ENCODE results near the gene SLC25A14. TPM values are rescaled to one million over a fixed set of nuclear protein-coding genes. Genes with fewer than 3 reads are reported as not detected.
"Not testable (repeated sequence)": the region's sequence is repeated elsewhere in the genome, so short reads cannot be mapped to it uniquely, and the experiment has no call there.

SLC25A14 gene
- total RNA-seq, 1 experiment from 2014 or later = 20.8 TPM

DNA sequence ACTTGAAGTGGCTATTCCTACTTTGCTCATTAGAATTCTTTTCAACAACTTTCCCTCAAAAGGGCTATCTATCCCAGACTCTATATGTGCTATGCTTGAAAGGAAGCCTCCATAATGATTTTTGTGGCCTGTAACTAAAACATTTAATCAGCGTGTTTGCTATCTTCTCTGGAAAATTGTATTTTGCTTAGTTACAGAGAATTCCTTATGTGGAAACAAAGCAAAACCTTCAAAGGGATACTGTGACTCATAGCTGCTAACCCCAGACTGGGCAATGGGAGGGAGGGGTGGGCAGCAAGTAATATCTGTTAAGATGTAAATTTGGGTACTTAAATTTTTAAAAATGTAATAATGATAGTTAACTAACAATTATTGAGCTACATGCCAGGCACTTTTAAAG, 3.7 kb downstream of the SLC25A14 start:
- DNase-seq = no peak
- H3K9me3 ChIP-seq (ENCODE audit: low read length) = no peaks in the 10 kb centered on the region
- no peaks in the 10 kb centered on the region for H3K36me3 ChIP-seq (ENCODE audit: insufficient read depth, low read length)
- no peaks in the 10 kb centered on the region for H3K79me2 ChIP-seq (ENCODE audit: low read length)
- no peak overlapping the region for H3K9ac ChIP-seq (ENCODE audit: low read length)
- H2AFZ ChIP-seq (ENCODE audit: low read length) = no peak overlapping the region
- no peaks in the 10 kb centered on the region for H3K27me3 ChIP-seq (ENCODE audit: low read length)
- no peaks in the 10 kb centered on the region for H3K9me2 ChIP-seq (replicated peaks; ENCODE audit: insufficient read depth, low read length)
- no peaks in the 10 kb centered on the region for H4K20me1 ChIP-seq (ENCODE audit: insufficient read depth, low read depth, low read length)
- no peak overlapping the region for H3K27ac ChIP-seq (ENCODE audit: low read length)
- peaks cover 17% of the 10 kb centered on the region for H3K4me1 ChIP-seq (ENCODE audit: low read length)
- no peak overlapping the region for H3K4me2 ChIP-seq (ENCODE audit: low read depth, low read length, poor library complexity, severe bottlenecking)
- no peak overlapping the region for H3K4me3 ChIP-seq (ENCODE audit: low read length)

DNA sequence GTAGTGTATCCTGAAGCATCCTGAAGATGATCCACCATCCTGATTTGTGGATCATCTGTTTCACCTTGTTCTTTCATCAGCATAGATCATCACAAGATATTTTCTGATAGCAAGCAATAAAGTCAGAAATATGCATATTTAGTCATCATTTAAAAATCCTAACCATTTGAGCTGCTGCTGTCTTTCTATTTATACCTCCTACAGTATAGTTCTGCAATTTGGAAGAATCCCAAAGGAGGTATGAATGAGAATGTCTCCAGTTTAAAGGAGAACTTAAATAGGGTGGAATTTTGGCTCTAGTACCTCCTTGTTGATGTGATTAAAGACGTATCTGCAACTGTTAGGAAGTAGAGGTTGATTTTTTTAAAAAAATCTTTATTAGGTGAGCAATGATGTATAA, 7.6 kb downstream of the SLC25A14 start:
- Histone ChIP-seq H3K9me2 (replicated peaks; ENCODE audit: insufficient read depth, low read length) (no peaks in the 10 kb centered on the region), H3K4me2 (ENCODE audit: low read depth, low read length, poor library complexity, severe bottlenecking) (no peak overlapping the region), H3K9me3 (ENCODE audit: low read length) (no peaks in the 10 kb centered on the region), H3K36me3 (ENCODE audit: insufficient read depth, low read length) (no peaks in the 10 kb centered on the region; the same call in 1 of the 2 replicates), H3K27me3 (ENCODE audit: low read length) (no peaks in the 10 kb centered on the region), H3K9ac (ENCODE audit: low read length) (no peak overlapping the region), H2AFZ (ENCODE audit: low read length) (no peak overlapping the region), H4K20me1 (ENCODE audit: insufficient read depth, low read depth, low read length) (no peaks in the 10 kb centered on the region), H3K4me3 (ENCODE audit: low read length) (no peak overlapping the region), H3K4me1 (ENCODE audit: low read length) (0 out of 2 replicates have a peak, but pooled peaks cover 2% of the 10 kb centered on the region), H3K27ac (ENCODE audit: low read length) (no peak overlapping the region), H3K79me2 (ENCODE audit: low read length) (no peaks in the 10 kb centered on the region)
- DNase-seq = no peak

DNA sequence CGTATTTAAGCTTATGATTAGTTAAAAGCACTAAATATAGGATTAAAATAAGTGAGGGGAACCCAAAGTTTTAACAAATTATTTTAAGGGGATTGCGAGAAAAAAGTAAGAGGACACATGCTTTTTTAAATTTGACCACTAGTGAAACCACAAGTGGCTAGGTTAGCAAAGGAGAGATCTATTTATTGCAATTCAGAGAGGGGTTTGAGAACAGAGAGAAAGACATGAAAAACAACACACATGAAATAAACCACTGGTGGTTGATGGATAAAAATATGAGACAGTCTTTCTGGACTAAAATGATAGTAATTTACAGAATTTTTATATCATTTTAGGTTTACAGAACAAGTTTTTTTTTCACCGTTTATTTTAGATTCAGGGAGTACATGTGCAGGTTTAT, 11.8 kb downstream of the SLC25A14 start:
- no peak for DNase-seq
- Histone ChIP-seq H3K79me2 (ENCODE audit: low read length) (no peaks in the 10 kb centered on the region), H3K4me3 (ENCODE audit: low read length) (no peak overlapping the region), H2AFZ (ENCODE audit: low read length) (no peak overlapping the region), H3K36me3 (ENCODE audit: insufficient read depth, low read length) (no peaks in the 10 kb centered on the region; the same call in 1 of the 2 replicates), H3K4me2 (ENCODE audit: low read depth, low read length, poor library complexity, severe bottlenecking) (no peak overlapping the region), H3K9ac (ENCODE audit: low read length) (no peak overlapping the region), H3K27me3 (ENCODE audit: low read length) (no peaks in the 10 kb centered on the region), H4K20me1 (ENCODE audit: insufficient read depth, low read depth, low read length) (no peaks in the 10 kb centered on the region), H3K4me1 (ENCODE audit: low read length) (no peaks in the 10 kb centered on the region), H3K27ac (ENCODE audit: low read length) (no peak overlapping the region), H3K9me3 (ENCODE audit: low read length) (no peaks in the 10 kb centered on the region), H3K9me2 (replicated peaks; ENCODE audit: insufficient read depth, low read length) (no peaks in the 10 kb centered on the region)

DNA sequence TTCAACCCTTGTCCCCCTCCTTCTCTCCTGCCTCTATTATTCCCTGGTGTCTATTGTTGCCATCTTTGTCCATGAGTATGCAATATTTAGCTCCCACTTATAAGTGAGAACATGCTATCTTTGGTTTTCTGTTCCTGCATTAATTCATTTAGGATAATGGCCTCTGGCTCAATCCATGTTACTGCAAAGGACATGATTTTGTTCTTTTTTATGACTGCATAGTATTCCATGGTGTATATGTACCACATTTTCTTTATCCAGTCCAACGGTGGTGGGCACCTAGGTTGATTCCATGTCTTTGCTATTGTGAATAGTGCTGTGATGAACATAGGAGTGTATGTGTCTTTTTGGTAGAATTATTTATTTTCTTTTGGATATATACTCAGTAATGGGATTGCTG, 12.3 kb downstream of the SLC25A14 start:
- H3K4me3 ChIP-seq (ENCODE audit: low read length); H3K9me3 ChIP-seq (ENCODE audit: low read length); H3K9ac ChIP-seq (ENCODE audit: low read length); H3K27ac ChIP-seq (ENCODE audit: low read length); DNase-seq; H3K9me2 ChIP-seq (replicated peaks; ENCODE audit: insufficient read depth, low read length); H3K27me3 ChIP-seq (ENCODE audit: low read length); H4K20me1 ChIP-seq (ENCODE audit: insufficient read depth, low read depth, low read length); H3K79me2 ChIP-seq (ENCODE audit: low read length); H3K4me2 ChIP-seq (ENCODE audit: low read depth, low read length, poor library complexity, severe bottlenecking); H2AFZ ChIP-seq (ENCODE audit: low read length); H3K36me3 ChIP-seq (ENCODE audit: insufficient read depth, low read length); H3K4me1 ChIP-seq (ENCODE audit: low read length): not testable (repeated sequence)

DNA sequence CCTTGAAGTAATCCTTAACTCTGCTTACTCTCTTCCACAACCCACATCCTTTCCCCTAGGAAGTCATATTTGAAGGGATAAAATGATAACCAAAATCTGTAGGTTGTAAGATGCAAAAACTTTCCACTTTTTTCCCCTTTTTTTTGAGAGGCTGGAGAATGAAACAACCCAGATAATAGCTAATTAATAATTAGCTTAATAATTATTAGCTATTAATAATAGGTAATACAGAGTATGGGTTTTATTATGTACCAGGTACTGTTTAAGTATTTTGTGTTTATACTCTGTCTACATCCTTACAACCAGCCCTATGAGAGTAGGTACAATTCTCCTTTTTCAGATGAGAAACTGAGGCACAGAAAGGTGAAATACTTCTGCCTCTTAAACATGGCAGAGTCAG, 36.4 kb downstream of the SLC25A14 start:
- Histone ChIP-seq H3K9me2 (replicated peaks; ENCODE audit: insufficient read depth, low read length) (no peaks in the 10 kb centered on the region), H3K36me3 (ENCODE audit: insufficient read depth, low read length) (no peaks in the 10 kb centered on the region), H4K20me1 (ENCODE audit: insufficient read depth, low read depth, low read length) (no peaks in the 10 kb centered on the region), H3K4me2 (ENCODE audit: low read depth, low read length, poor library complexity, severe bottlenecking) (no peak overlapping the region), H3K27ac (ENCODE audit: low read length) (no peak overlapping the region), H3K4me3 (ENCODE audit: low read length) (no peak overlapping the region), H3K9ac (ENCODE audit: low read length) (no peak overlapping the region), H3K9me3 (ENCODE audit: low read length) (no peaks in the 10 kb centered on the region), H3K27me3 (ENCODE audit: low read length) (no peaks in the 10 kb centered on the region), H3K4me1 (ENCODE audit: low read length) (no peaks in the 10 kb centered on the region), H2AFZ (ENCODE audit: low read length) (no peak overlapping the region), H3K79me2 (ENCODE audit: low read length) (no peaks in the 10 kb centered on the region)
- DNase-seq = no peak

DNA sequence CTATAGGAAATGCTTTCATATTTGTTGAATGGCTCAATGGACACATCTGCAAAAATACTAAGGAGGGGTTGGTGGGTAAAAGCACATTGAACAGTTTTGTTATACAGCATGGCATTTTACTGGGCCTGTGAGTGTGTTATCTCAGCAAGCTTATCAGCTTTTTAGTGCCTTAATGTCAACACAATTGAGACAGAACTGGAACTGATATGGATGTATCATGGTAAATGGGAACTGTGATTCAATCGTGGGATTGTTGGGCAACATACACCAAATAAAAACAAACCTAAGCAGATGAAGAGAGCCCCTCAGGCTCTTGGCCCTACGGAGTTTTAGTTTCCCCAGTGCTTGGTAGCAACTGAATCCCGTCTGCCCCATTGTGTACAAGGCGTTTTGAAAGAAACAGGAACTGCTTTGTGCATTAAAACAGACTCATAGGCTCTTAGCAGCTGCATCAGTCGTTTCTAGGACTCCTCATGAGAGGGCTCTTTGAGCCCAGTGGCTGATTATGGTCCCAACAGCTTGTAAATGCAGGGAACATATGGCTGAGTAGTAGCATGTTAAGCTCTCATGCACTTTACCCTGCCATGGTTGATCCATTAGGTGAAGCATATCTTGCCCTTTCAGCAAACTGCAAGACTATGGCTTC, 38.4 kb downstream of the SLC25A14 start:
- no peaks in the 10 kb centered on the region for H3K4me1 ChIP-seq (ENCODE audit: low read length)
- no peak overlapping the region for H3K4me2 ChIP-seq (ENCODE audit: low read depth, low read length, poor library complexity, severe bottlenecking)
- no peak overlapping the region for H3K4me3 ChIP-seq (ENCODE audit: low read length)
- no peak overlapping the region for H3K9ac ChIP-seq (ENCODE audit: low read length)
- H3K9me2 ChIP-seq (replicated peaks; ENCODE audit: insufficient read depth, low read length) = no peaks in the 10 kb centered on the region
- no peaks in the 10 kb centered on the region for H3K79me2 ChIP-seq (ENCODE audit: low read length)
- DNase-seq = no peak
- H2AFZ ChIP-seq (ENCODE audit: low read length) = no peak overlapping the region
- H4K20me1 ChIP-seq (ENCODE audit: insufficient read depth, low read depth, low read length) = no peaks in the 10 kb centered on the region
- no peaks in the 10 kb centered on the region for H3K27me3 ChIP-seq (ENCODE audit: low read length)
- H3K27ac ChIP-seq (ENCODE audit: low read length) = no peak overlapping the region
- no peaks in the 10 kb centered on the region for H3K9me3 ChIP-seq (ENCODE audit: low read length)
- no peaks in the 10 kb centered on the region for H3K36me3 ChIP-seq (ENCODE audit: insufficient read depth, low read length)

DNA sequence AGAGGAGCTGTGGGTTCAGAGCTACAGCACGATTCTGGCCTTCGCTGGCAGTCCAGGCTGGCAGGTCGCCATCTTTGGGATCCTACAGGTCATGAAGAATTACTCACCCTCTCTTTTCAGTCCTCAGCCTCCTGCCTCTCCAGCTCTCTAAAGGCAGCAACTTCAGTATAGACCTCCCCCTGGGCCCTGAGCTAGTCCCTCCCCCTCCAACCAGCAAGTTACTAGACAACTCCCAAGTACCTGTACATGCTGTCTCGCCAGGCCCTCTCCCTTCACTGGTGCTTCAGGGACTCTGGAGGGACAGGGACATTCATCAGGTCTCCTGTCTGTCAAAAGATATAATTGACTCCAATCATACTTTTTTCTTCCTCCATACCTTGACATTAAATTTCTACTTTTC, 45.8 kb downstream of the SLC25A14 start, which contains the start of gene GPR119:
TSS of gene GPR119 (minus strand) at position 155 of the 400 bp plus-strand sequence. CDS start 227 bp downstream, outside the sequence.
- Histone ChIP-seq H2AFZ (ENCODE audit: low read length) (no peak within 1 kb of the TSS), H3K4me2 (ENCODE audit: low read depth, low read length, poor library complexity, severe bottlenecking) (no peak within 1 kb of the TSS)

DNA sequence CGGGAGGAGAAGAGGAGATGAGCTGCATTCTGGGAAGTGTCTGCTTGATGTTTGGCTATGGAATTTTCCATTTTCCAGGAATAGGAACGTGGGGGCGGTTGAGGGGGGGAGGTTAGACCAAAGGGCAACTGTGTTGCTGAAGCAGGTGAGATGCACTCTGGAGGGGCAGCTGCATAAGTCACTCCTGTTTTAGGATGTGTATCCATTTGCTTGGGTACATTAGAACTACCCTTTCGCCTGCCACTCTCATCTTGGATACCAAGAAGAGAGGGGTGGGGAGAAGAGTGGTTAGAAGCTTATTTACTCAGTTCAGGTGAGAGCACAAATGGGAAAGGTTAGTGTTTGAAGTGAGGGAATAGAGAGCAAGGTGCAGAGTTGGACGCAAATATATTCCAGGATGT, 46.7 kb downstream of the SLC25A14 start:
- Histone ChIP-seq H4K20me1 (ENCODE audit: insufficient read depth, low read depth, low read length) (no peaks in the 10 kb centered on the region), H3K36me3 (ENCODE audit: insufficient read depth, low read length) (no peaks in the 10 kb centered on the region), H3K79me2 (ENCODE audit: low read length) (no peaks in the 10 kb centered on the region), H2AFZ (ENCODE audit: low read length) (no peak overlapping the region), H3K9ac (ENCODE audit: low read length) (no peak overlapping the region), H3K4me3 (ENCODE audit: low read length) (no peak overlapping the region), H3K4me2 (ENCODE audit: low read depth, low read length, poor library complexity, severe bottlenecking) (no peak overlapping the region), H3K27me3 (ENCODE audit: low read length) (no peaks in the 10 kb centered on the region), H3K4me1 (ENCODE audit: low read length) (no peaks in the 10 kb centered on the region), H3K9me3 (ENCODE audit: low read length) (no peaks in the 10 kb centered on the region), H3K9me2 (replicated peaks; ENCODE audit: insufficient read depth, low read length) (no peaks in the 10 kb centered on the region), H3K27ac (ENCODE audit: low read length) (no peak overlapping the region)
- no peak for DNase-seq

More for the DNA sequence above, 45.8 kb downstream of the SLC25A14 start, which contains the start of gene GPR119:
- no peaks in the 10 kb centered on the region for H3K4me1 ChIP-seq (ENCODE audit: low read length)
- H3K9me3 ChIP-seq (ENCODE audit: low read length) = no peaks in the 10 kb centered on the region
- H3K9me2 ChIP-seq (replicated peaks; ENCODE audit: insufficient read depth, low read length) = no peaks in the 10 kb centered on the region
- no peak within 1 kb of the TSS for H3K4me3 ChIP-seq (ENCODE audit: low read length)
- H3K36me3 ChIP-seq (ENCODE audit: insufficient read depth, low read length) = no peaks in the 10 kb centered on the region
- H3K27me3 ChIP-seq (ENCODE audit: low read length) = no peaks in the 10 kb centered on the region
- H3K9ac ChIP-seq (ENCODE audit: low read length) = no peak within 1 kb of the TSS
- no peaks in the 10 kb centered on the region for H3K79me2 ChIP-seq (ENCODE audit: low read length)
- H3K27ac ChIP-seq (ENCODE audit: low read length) = no peak within 1 kb of the TSS
- no peaks in the 10 kb centered on the region for H4K20me1 ChIP-seq (ENCODE audit: insufficient read depth, low read depth, low read length)
- no peak for DNase-seq

Measured in Karpas-422 (cell line).